Colonic mucosa (tissue), 4 donors: ENCODE data around the gene SKOR2. TPM values are rescaled to one million over a fixed set of nuclear protein-coding genes. Genes with fewer than 3 reads are reported as not detected.

Experiments used
- DNase-seq: peaks from one replicate; pipeline ENCODE4 v3.0.0-alpha.2; 2020
- H3K27ac ChIP-seq: fragments of 200-600 bp; one replicate; pipeline ENCODE4 v1.8.0; 2021
- H3K27me3 ChIP-seq: fragments of 200-600 bp; one replicate; pipeline ENCODE4 v1.8.0; 2021
- H3K36me3 ChIP-seq: fragments of 200-600 bp; one replicate; pipeline ENCODE4 v1.8.0; 2021
- H3K4me1 ChIP-seq: fragments of 200-600 bp; one replicate; pipeline ENCODE4 v1.8.0; 2021; ENCODE audit warnings: mild to moderate bottlenecking
- H3K4me3 ChIP-seq: fragments of 200-600 bp; one replicate; pipeline ENCODE4 v1.8.0; 2021
- H3K9ac ChIP-seq, 2 donors: one replicate each; pipeline ENCODE4 v1.7.0; 2013; ENCODE audit warnings: control low read depth in 2 of 2, low read depth in 2 of 2, low read length in 2 of 2
- H3K9me3 ChIP-seq: fragments of 200-600 bp; one replicate; pipeline ENCODE4 v1.8.0; 2021
- intact Hi-C: fragments of 100-400 bp; cut with DNase I; formaldehyde crosslinking; loops from one replicate; pipeline ENCODE4 v1.14.1; 2022
- total RNA-seq, 2 donors: library from RNA; stranded (reverse); fragmentation: NEBNext Ultra II Directional in 1 of 2; extraction: Animal tissue kit (Norgen Biotek cat#: 25700) in 1 of 2; gene quantifications; one replicate each; pipeline ENCODE4 v1.2.1, GENCODE V29; 2021
- TF ChIP-seq, protein P1 (sequence below): fragments of 200-600 bp; IDR thresholded peaks from one replicate; pipeline ENCODE4 v1.8.0; 2022; ENCODE audit warnings: antibody characterized with exemption, mild to moderate bottlenecking
- donor health status: healthy.
- donor health status: DM: no; HTN: no; CAD: no.
- donor health status: DM: no; HTN: no; CAD: no.

Gene SKOR2
- total RNA-seq, 2 donors from 2014 or later, result not detected

DNA sequence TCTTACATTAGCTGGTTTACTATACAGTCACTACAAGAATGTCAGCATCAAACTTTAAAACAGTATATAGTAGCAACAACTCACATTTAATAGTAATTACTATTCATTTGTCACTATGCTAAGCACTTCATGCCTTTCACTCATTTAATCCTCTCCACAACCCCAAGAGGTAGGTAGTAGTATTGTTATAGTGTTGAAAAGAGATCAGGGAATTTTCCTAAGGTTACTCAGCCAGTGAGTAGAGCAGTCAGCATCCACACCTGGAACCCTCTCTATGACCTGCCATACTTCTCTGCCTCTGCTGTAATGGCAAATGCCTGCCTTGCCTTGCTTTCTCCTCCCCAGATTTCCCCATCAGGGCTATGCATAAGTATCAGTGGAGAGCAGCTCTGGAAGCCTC is 24.8 kb downstream of the SKOR2 start:
- TF ChIP-seq, protein P1, sequence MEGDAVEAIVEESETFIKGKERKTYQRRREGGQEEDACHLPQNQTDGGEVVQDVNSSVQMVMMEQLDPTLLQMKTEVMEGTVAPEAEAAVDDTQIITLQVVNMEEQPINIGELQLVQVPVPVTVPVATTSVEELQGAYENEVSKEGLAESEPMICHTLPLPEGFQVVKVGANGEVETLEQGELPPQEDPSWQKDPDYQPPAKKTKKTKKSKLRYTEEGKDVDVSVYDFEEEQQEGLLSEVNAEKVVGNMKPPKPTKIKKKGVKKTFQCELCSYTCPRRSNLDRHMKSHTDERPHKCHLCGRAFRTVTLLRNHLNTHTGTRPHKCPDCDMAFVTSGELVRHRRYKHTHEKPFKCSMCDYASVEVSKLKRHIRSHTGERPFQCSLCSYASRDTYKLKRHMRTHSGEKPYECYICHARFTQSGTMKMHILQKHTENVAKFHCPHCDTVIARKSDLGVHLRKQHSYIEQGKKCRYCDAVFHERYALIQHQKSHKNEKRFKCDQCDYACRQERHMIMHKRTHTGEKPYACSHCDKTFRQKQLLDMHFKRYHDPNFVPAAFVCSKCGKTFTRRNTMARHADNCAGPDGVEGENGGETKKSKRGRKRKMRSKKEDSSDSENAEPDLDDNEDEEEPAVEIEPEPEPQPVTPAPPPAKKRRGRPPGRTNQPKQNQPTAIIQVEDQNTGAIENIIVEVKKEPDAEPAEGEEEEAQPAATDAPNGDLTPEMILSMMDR, result no peak
- H3K27ac ChIP-seq, result no peak overlapping the region
- H3K4me3 ChIP-seq, result no peak overlapping the region
- H3K9me3 ChIP-seq, result no peaks in the 10 kb centered on the region
- DNase-seq, result no peak
- no peaks in the 10 kb centered on the region for H3K36me3 ChIP-seq
- intact Hi-C loops, result no loop called here
- no peaks in the 10 kb centered on the region for H3K4me1 ChIP-seq
- no peak overlapping the region for H3K9ac ChIP-seq
- H3K27me3 ChIP-seq, result no peaks in the 10 kb centered on the region

DNA sequence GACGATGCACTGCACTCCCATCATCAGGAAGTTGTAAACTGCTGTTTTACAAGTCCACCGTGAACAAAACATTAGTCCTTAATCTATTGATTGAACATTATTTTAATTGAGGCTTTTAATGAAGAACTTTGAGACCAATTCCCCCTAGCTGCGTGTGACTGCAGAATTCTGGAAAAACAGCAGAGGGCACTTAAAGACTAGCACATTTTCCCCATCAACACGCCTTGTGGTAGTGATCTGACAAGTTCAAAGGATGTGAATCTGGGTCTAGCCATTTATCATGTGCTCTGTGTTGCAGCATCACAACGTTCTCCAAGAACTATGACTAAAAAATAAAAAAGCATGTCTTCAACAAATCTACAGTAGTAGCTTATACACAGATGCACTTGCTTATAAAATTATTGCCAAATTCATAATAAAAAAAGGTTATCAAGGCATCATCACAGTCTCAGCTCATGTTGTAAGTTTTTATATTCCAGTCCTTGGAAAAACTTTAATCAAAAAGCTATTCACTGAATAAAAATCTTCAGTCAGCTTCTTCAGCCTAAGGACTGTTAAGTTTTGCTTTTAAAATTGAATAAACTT is 35.8 kb downstream of the SKOR2 start:
- TF ChIP-seq, protein P1, result peak; percentile 18
- no peak for DNase-seq

DNA sequence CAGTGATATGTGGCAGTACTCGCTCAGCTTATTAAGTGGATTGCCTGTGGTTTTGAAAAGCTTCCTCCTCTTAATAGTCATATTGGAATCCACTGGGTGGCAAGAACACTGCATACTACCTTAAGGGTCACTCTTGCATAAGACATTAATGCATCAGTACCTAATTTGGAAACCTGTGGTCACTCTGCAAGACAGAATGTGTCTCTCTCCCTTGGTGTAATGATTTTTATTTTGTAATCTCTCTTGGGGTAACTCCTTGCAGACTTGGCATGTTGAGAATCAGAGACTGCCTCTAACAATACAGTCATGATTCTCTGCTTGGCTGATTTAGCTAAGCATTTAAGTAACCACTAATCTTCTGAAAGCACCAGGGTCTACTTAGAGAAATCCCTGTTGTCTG is 42.3 kb downstream of the SKOR2 start:
- Histone ChIP-seq H3K27me3 (no peaks in the 10 kb centered on the region), H3K27ac (no peak overlapping the region), H3K4me1 (no peaks in the 10 kb centered on the region), H3K4me3 (no peak overlapping the region), H3K9me3 (no peaks in the 10 kb centered on the region), H3K36me3 (no peaks in the 10 kb centered on the region), H3K9ac (no peak overlapping the region)
- no peak for DNase-seq
- intact Hi-C loops, result loop anchor here (5.0 to 10.0 kb wide), 2 partner anchors 46 to 107 kb away; partner anchors contain the start of gene SKOR2
- TF ChIP-seq, protein P1, result no peak

More for the DNA sequence above, 35.8 kb downstream of the SKOR2 start:
- Histone ChIP-seq H3K4me1 (no peaks in the 10 kb centered on the region), H3K9me3 (no peaks in the 10 kb centered on the region), H3K27ac (no peak overlapping the region), H3K9ac (no peak overlapping the region), H3K27me3 (no peaks in the 10 kb centered on the region), H3K4me3 (no peak overlapping the region), H3K36me3 (no peaks in the 10 kb centered on the region)
- intact Hi-C loops, result loop anchor here (10.0 kb wide), 1 partner anchor 379 kb away; no protein-coding TSS in a partner anchor

DNA sequence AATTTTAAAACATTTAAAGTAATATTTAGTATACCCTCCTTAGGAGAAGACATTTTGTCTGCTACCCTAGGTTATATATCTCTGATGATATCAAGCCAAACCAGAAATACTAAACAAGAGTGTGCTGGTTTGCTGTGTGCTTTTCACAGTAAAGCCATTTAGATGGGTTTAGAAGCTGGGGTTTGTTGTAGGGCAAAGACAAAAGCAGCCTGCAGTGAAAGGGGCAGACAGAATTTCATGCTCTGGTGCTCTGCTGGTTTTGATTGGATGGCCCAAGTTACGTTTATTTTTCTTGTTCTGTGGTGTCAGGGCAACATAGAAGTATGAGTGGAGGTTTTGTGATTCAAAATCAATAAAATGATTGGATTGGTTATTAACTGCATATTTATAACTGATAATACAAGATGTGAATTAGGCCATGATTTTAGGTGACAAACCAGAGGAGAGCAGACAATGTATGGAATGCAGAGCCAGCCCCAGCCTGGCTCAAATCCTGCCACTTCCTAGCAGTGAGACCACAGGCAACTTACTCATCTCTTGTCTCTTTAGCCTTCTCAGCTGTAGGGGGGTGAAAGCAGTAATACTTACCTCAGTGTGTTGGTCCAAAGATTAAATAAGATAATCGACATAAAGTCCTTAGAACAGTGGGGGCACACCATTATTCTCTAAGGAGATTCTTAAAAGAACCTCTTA is 44.4 kb downstream of the SKOR2 start:
- TF ChIP-seq, protein P1, result no peak
- intact Hi-C loops, result loop anchor here (5.0 to 10.0 kb wide), 2 partner anchors 48 to 105 kb away; partner anchors contain the start of gene SKOR2
- Histone ChIP-seq H3K4me1 (no peaks in the 10 kb centered on the region), H3K9ac (no peak overlapping the region), H3K27ac (no peak overlapping the region), H3K36me3 (no peaks in the 10 kb centered on the region), H3K27me3 (no peaks in the 10 kb centered on the region), H3K4me3 (no peak overlapping the region), H3K9me3 (no peaks in the 10 kb centered on the region)
- no peak for DNase-seq

DNA sequence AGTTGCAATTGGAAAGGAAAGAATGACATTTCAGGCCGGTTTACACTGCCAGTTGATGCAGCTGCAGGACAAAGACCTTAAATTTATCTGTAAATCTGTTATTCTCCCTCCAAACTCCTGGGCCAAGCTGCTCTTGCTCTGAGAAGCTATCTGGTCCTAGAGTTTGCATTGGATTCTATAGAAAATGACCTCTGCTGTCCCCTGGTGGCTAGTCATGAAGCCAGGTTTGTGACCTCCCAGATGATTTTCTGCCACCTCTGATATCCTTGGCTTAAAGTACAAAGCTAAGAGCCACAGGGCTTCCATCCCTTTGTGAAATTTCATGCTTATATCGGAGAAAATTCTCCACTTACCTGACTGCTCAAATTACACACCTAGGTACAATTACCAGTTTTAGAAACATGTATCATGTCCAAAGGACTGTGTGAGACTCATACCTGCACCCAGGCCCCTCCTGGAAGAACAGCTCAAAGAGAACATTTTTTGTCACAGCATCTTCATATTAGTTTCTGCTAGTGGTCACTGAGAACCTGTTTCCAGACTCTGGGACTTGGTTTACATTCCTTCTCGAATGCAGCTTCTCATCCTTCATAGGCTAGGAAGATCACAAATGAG is 46.4 kb downstream of the SKOR2 start:
- Histone ChIP-seq H3K9ac (no peak overlapping the region), H3K4me1 (no peaks in the 10 kb centered on the region), H3K27ac (no peak overlapping the region), H3K36me3 (no peaks in the 10 kb centered on the region), H3K4me3 (no peak overlapping the region), H3K27me3 (no peaks in the 10 kb centered on the region), H3K9me3 (no peaks in the 10 kb centered on the region)
- peak; percentile 34 for DNase-seq
- TF ChIP-seq, protein P1, result peak; percentile 69
- intact Hi-C loops, result loop anchor here (2.0 to 10.0 kb wide), 3 partner anchors 50 to 154 kb away; partner anchors contain the start of gene SKOR2
